Measurements from ENCODE around the gene GSE1.

GSE1 gene

GRCh38 chr16:85569615-85570212 is 43.4 kb upstream of the GSE1 start:
- Histone ChIP-seq H3K9me3 (ENCODE audit: control insufficient read depth, low read depth, low read length) (no peaks in the 10 kb centered on the region), H3K36me3 (ENCODE audit: control insufficient read depth, low read depth, low read length) (no peaks in the 10 kb centered on the region), H3K9ac (ENCODE audit: low read length) (no peak overlapping the region), H3K4me3 (ENCODE audit: low read length) (no peak overlapping the region), H3K27ac (ENCODE audit: low read length) (no peak overlapping the region), H3K4me1 (ENCODE audit: control insufficient read depth, low read depth, low read length) (peaks cover 40% of the 10 kb centered on the region), H3K27me3 (ENCODE audit: control insufficient read depth, insufficient read depth, low read length) (peaks cover 10% of the 10 kb centered on the region)

GRCh38 chr16:85570213-85570734 is 42.8 kb upstream of the GSE1 start:
- Histone ChIP-seq H3K9ac (ENCODE audit: low read length) (no peak overlapping the region), H3K9me3 (ENCODE audit: control insufficient read depth, low read depth, low read length) (no peaks in the 10 kb centered on the region), H3K27ac (ENCODE audit: low read length) (no peak overlapping the region), H3K36me3 (ENCODE audit: control insufficient read depth, low read depth, low read length) (no peaks in the 10 kb centered on the region), H3K27me3 (ENCODE audit: control insufficient read depth, insufficient read depth, low read length) (peaks cover 16% of the 10 kb centered on the region), H3K4me1 (ENCODE audit: control insufficient read depth, low read depth, low read length) (peaks cover 45% of the 10 kb centered on the region), H3K4me3 (ENCODE audit: low read length) (no peak overlapping the region)

- H3K4me1 ChIP-seq (ENCODE audit: control insufficient read depth, low read depth, low read length) = peaks cover 50% of the 10 kb centered on the region
- H3K9ac ChIP-seq (ENCODE audit: low read length) = no peak overlapping the region
- H3K9me3 ChIP-seq (ENCODE audit: control insufficient read depth, low read depth, low read length) = no peaks in the 10 kb centered on the region
- H3K4me3 ChIP-seq (ENCODE audit: low read length) = no peak overlapping the region
- H3K27me3 ChIP-seq (ENCODE audit: control insufficient read depth, insufficient read depth, low read length) = peaks cover 22% of the 10 kb centered on the region
- no peak overlapping the region for H3K27ac ChIP-seq (ENCODE audit: low read length)
- H3K36me3 ChIP-seq (ENCODE audit: control insufficient read depth, low read depth, low read length) = no peaks in the 10 kb centered on the region
Observed at GRCh38 chr16:85570735-85571562, 42.2 kb upstream of the GSE1 start.

DNA sequence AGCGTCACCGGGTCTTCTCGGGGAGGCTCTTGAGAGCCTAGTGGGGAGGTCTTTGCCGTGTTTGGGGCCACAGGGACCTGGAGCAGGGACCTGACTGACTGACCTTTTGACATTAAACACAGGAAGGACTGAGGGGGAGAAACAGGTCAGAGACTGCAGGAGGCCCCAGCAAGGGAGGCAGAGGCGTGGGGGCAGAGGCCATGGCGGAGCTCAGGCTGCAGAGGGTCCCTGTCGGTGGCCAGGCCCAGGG is 41.6 kb upstream of the GSE1 start:
- H3K4me3 ChIP-seq (ENCODE audit: low read length) = no peak overlapping the region
- H3K9me3 ChIP-seq (ENCODE audit: control insufficient read depth, low read depth, low read length) = no peaks in the 10 kb centered on the region
- H3K27ac ChIP-seq (ENCODE audit: low read length) = no peak overlapping the region
- H3K4me1 ChIP-seq (ENCODE audit: control insufficient read depth, low read depth, low read length) = peaks cover 50% of the 10 kb centered on the region
- H3K9ac ChIP-seq (ENCODE audit: low read length) = no peak overlapping the region
- no peaks in the 10 kb centered on the region for H3K36me3 ChIP-seq (ENCODE audit: control insufficient read depth, low read depth, low read length)
- peaks cover 28% of the 10 kb centered on the region for H3K27me3 ChIP-seq (ENCODE audit: control insufficient read depth, insufficient read depth, low read length)

GRCh38 chr16:85571813-85572619 is 41.1 kb upstream of the GSE1 start:
- H3K27ac ChIP-seq (ENCODE audit: low read length) = no peak overlapping the region

GRCh38 chr16:85573045-85573695 is 40.0 kb upstream of the GSE1 start:
- H3K4me1 ChIP-seq (ENCODE audit: control insufficient read depth, low read depth, low read length) = peaks cover 64% of the 10 kb centered on the region
- peaks cover 42% of the 10 kb centered on the region for H3K27me3 ChIP-seq (ENCODE audit: control insufficient read depth, insufficient read depth, low read length)
- no peak overlapping the region for H3K4me3 ChIP-seq (ENCODE audit: low read length)
- H3K9ac ChIP-seq (ENCODE audit: low read length) = no peak overlapping the region
- no peaks in the 10 kb centered on the region for H3K36me3 ChIP-seq (ENCODE audit: control insufficient read depth, low read depth, low read length)
- no peaks in the 10 kb centered on the region for H3K9me3 ChIP-seq (ENCODE audit: control insufficient read depth, low read depth, low read length)
- no peak overlapping the region for H3K27ac ChIP-seq (ENCODE audit: low read length)

More at GRCh38 chr16:85571813-85572619, 41.1 kb upstream of the GSE1 start:
- Histone ChIP-seq H3K27me3 (ENCODE audit: control insufficient read depth, insufficient read depth, low read length) (peaks cover 33% of the 10 kb centered on the region), H3K4me3 (ENCODE audit: low read length) (no peak overlapping the region), H3K36me3 (ENCODE audit: control insufficient read depth, low read depth, low read length) (no peaks in the 10 kb centered on the region), H3K4me1 (ENCODE audit: control insufficient read depth, low read depth, low read length) (peaks cover 53% of the 10 kb centered on the region), H3K9me3 (ENCODE audit: control insufficient read depth, low read depth, low read length) (no peaks in the 10 kb centered on the region), H3K9ac (ENCODE audit: low read length) (no peak overlapping the region)

DNA sequence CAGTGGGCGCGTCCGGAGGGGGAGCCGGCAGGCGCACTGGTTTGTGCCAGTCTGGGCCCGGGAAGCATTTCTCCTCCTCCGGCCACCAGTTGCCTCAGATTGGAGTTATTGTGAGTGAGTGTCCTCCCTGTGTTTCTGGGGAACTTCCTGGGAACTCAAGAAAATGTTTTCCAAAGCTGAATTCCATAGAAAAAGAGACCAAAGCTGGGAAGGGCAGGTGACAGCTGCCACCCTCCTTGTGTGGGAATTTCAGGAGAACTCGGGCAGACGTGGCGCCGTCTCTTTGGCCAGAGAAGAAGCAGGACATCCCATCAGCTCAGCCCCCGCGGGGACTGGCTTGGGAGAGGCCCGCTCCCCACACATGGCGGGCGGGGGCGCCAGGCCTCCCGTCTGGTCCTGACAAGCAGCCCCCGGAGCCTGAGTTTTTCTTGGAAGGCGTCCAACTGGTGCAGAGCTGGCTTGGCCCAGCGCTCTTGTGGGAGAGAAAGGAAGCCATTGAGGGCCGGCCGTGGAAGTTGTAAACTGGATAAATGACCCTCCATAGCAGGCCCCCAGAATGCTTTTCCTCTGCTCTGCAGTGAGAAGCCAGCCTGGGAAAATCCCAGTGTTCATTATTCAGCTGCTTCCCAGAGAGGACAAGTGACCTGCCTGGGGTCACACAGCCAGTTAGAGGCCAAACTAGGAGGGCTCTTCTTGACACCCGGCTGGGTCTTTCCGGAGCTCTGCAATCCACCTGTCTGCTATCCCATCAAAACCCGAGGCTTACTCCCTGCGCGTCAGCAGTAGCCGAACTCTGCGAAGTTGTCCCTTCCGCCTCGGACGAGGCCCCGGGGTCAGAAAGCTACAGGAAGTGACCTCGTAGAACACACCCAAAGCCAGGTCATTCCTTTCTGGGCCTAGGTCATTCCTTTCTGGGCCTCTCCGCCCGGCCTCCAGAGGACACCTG is 39.2 kb upstream of the GSE1 start:
- H3K36me3 ChIP-seq (ENCODE audit: control insufficient read depth, low read depth, low read length) = no peaks in the 10 kb centered on the region
- peaks cover 46% of the 10 kb centered on the region for H3K27me3 ChIP-seq (ENCODE audit: control insufficient read depth, insufficient read depth, low read length)
- no peak overlapping the region for H3K27ac ChIP-seq (ENCODE audit: low read length)
- H3K9ac ChIP-seq (ENCODE audit: low read length) = no peak overlapping the region
- H3K4me3 ChIP-seq (ENCODE audit: low read length) = no peak overlapping the region
- peaks cover 68% of the 10 kb centered on the region for H3K4me1 ChIP-seq (ENCODE audit: control insufficient read depth, low read depth, low read length)
- no peaks in the 10 kb centered on the region for H3K9me3 ChIP-seq (ENCODE audit: control insufficient read depth, low read depth, low read length)

GRCh38 chr16:85574672-85575475 is 38.2 kb upstream of the GSE1 start:
- Histone ChIP-seq H3K4me1 (ENCODE audit: control insufficient read depth, low read depth, low read length) (peaks cover 65% of the 10 kb centered on the region), H3K27me3 (ENCODE audit: control insufficient read depth, insufficient read depth, low read length) (peaks cover 46% of the 10 kb centered on the region), H3K4me3 (ENCODE audit: low read length) (no peak overlapping the region), H3K27ac (ENCODE audit: low read length) (no peak overlapping the region), H3K9ac (ENCODE audit: low read length) (no peak overlapping the region), H3K9me3 (ENCODE audit: control insufficient read depth, low read depth, low read length) (no peaks in the 10 kb centered on the region), H3K36me3 (ENCODE audit: control insufficient read depth, low read depth, low read length) (no peaks in the 10 kb centered on the region)

- H3K27me3 ChIP-seq (ENCODE audit: control insufficient read depth, insufficient read depth, low read length) = peaks cover 56% of the 10 kb centered on the region
- no peaks in the 10 kb centered on the region for H3K9me3 ChIP-seq (ENCODE audit: control insufficient read depth, low read depth, low read length)
- no peak overlapping the region for H3K27ac ChIP-seq (ENCODE audit: low read length)
- peaks cover 65% of the 10 kb centered on the region for H3K4me1 ChIP-seq (ENCODE audit: control insufficient read depth, low read depth, low read length)
- no peak overlapping the region for H3K4me3 ChIP-seq (ENCODE audit: low read length)
- no peaks in the 10 kb centered on the region for H3K36me3 ChIP-seq (ENCODE audit: control insufficient read depth, low read depth, low read length)
- no peak overlapping the region for H3K9ac ChIP-seq (ENCODE audit: low read length)
Observed at GRCh38 chr16:85575920-85576319, 37.2 kb upstream of the GSE1 start.

- no peak overlapping the region for H3K4me3 ChIP-seq (ENCODE audit: low read length)
- H3K4me1 ChIP-seq (ENCODE audit: control insufficient read depth, low read depth, low read length) = peaks cover 72% of the 10 kb centered on the region
- no peaks in the 10 kb centered on the region for H3K36me3 ChIP-seq (ENCODE audit: control insufficient read depth, low read depth, low read length)
- H3K27me3 ChIP-seq (ENCODE audit: control insufficient read depth, insufficient read depth, low read length) = peaks cover 66% of the 10 kb centered on the region
- no peak overlapping the region for H3K27ac ChIP-seq (ENCODE audit: low read length)
- H3K9me3 ChIP-seq (ENCODE audit: control insufficient read depth, low read depth, low read length) = no peaks in the 10 kb centered on the region
- no peak overlapping the region for H3K9ac ChIP-seq (ENCODE audit: low read length)
Observed at GRCh38 chr16:85576944-85577343, 36.2 kb upstream of the GSE1 start.
